Kidney (tissue), 14 donors: ENCODE data around the gene ITPR2. TPM values are rescaled to one million over a fixed set of nuclear protein-coding genes. Genes with fewer than 3 reads are reported as not detected.
A peak's percentile ranks its signal among the peaks of the same experiment; 100 is the strongest.

Experiments
- DNase-seq, 5 donors: peaks; one replicate each; pipeline ENCODE4 v3.0.0-alpha.2; 2013 to 2020
- FAIRE-seq: peaks from 2 replicates; lab custom pipeline; 2012; peaks lifted over from hg19 to GRCh38; lab: Jason Lieb, UNC
- H3K27ac ChIP-seq, 2 donors: one replicate each; pipeline ENCODE4 v1.7.0; 2013; ENCODE audit warnings: low read depth in 2 of 2, low read length in 2 of 2, inconsistent platforms in 1 of 2
- H3K27me3 ChIP-seq: one replicate; pipeline ENCODE4 v1.7.1; 2013; ENCODE audit warnings: low read length, inconsistent platforms; ENCODE audit not compliant: control insufficient read depth, insufficient read depth
- H3K36me3 ChIP-seq, 3 donors: one replicate each; pipeline versions ENCODE4 v1.7.0 to v1.7.1; 2013; ENCODE audit warnings: low read length in 3 of 3, control low read depth in 1 of 3, inconsistent platforms in 1 of 3; ENCODE audit not compliant: insufficient read depth in 3 of 3, control insufficient read depth in 2 of 3
- H3K4me1 ChIP-seq, 3 donors: one replicate each; pipeline versions ENCODE4 v1.7.0 to v1.7.1; 2013; ENCODE audit warnings: low read length in 3 of 3, inconsistent platforms in 1 of 3, low read depth in 1 of 3; ENCODE audit not compliant: control insufficient read depth in 2 of 3, insufficient read depth in 2 of 3
- H3K4me3 ChIP-seq, 3 donors: one replicate each; pipeline versions ENCODE4 v1.7.0 to v1.8.1; 2013; ENCODE audit warnings: low read length in 3 of 3, control low read depth in 1 of 3, inconsistent platforms in 1 of 3
- H3K9ac ChIP-seq, 3 donors: one replicate each; pipeline versions ENCODE4 v1.7.0 to v1.7.1; 2013; ENCODE audit warnings: low read length in 3 of 3, control low read depth in 1 of 3, inconsistent platforms in 1 of 3
- H3K9me3 ChIP-seq, 3 donors: one replicate each; pipeline versions ENCODE4 v1.7.0 to v1.7.1; 2013; ENCODE audit warnings: low read length in 3 of 3, control low read depth in 1 of 3, inconsistent platforms in 1 of 3; ENCODE audit not compliant: control insufficient read depth in 2 of 3, insufficient read depth in 1 of 3
- CTCF ChIP-seq: IDR thresholded peaks from 3 replicates; pipeline ENCODE4 v1.5.1; 2012; ENCODE audit warnings: mild to moderate bottlenecking, moderate library complexity, borderline replicate concordance; ENCODE audit not compliant: insufficient read depth; ENCODE audit errors: extremely low read depth
- intact Hi-C: fragments of 100-400 bp; cut with DNase I; formaldehyde crosslinking; loops from one replicate; pipeline ENCODE4 v1.11.1; 2022
- polyA plus RNA-seq: library from polyadenylated mRNA; stranded (reverse); fragments of 350-450 nt; fragmentation: Illumina TruSeq; extraction: RNeasy Lipid Tissue Mini Kit (QIAGEN cat#74804); gene quantifications from one replicate; pipeline ENCODE4 v1.2.3, GENCODE V29; 2014; ENCODE audit warnings: low read depth, low replicate concordance; ENCODE audit not compliant: insufficient read depth
- total RNA-seq: library from RNA; stranded (reverse); fragmentation: NEBNext Ultra II Directional; extraction: Animal tissue kit (Norgen Biotek cat#: 25700); gene quantifications from one replicate; pipeline ENCODE4 v1.2.1, GENCODE V29; 2021
- donor health status: control.
- donor health status: control.
- donor health status: control.
- donor health status: control.
- donor health status: control.
- donor health status: DM: yes; HTN: yes; CAD: no.
- donor health status: Normal renal cell carcinoma (clear cell type).

ITPR2 gene
- total and polyA plus RNA-seq, 2 donors from 2014 or later = 5.7 to 56.9 TPM

DNA sequence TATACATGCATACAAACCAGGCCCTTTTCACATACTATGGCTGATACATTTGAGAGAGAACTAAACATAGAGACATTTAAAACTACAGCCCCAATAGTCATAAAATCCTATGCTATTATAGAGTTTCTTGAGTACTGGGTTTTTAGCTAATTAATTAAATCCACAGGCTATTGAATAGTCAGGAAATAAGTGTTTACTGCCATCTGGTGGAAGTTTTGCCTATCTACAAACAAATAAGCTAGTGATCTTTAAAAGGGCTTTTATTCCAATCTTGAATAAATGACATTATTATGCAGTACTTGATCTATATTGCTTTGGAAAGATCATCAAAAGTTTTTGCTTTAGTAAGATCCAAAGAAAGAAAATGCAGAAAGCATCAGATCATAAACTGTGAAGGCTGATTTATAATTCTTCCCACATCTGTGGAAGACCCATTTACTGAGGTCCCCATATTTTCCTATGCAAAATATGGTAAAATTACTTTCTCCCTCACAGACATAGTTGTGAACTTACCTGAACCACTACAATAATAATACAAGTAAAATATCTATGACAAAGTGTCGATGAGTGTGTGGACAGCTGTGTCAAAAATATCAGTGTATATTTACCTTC is 131.3 kb downstream of the ITPR2 start:
- Histone ChIP-seq H3K4me3 (no peak overlapping the region), H3K4me1 (peaks cover 2 to 7% (median 3%) of the 10 kb centered on the region in 3 donors), H3K9me3 (no peaks in the 10 kb centered on the region), H3K9ac (no peak overlapping the region), H3K27ac (no peak overlapping the region), H3K36me3 (no peaks in the 10 kb centered on the region), H3K27me3 (no peaks in the 10 kb centered on the region)
- peak; percentile 64 for TF ChIP-seq CTCF
- FAIRE-seq = peak; percentile 84
- intact Hi-C loops = no loop called here
- peak in 2 of 5 donors; percentile 66 to 77 for DNase-seq

DNA sequence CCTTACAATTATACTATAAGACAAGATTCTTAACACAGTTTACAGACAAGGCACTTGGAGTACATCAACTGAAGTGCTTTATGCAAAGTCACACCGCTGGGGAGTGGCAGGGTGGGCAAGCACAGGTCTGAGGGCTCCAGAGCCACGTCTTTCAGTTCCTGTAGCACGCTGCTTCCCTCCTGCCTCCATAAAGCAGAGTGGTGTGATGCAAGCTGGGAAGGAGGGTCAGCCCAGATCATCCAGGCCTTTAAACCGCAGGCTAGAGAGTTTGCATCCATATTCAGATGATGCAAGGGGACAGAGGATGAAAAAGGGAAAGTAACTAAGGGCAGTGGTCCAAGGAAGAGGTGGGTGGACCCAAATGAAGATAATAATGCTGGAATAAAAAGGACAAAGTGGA is 132.6 kb downstream of the ITPR2 start:
- H3K4me1 ChIP-seq = peaks cover 2 to 7% (median 3%) of the 10 kb centered on the region in 3 donors
- no peak overlapping the region for H3K4me3 ChIP-seq
- intact Hi-C loops = no loop called here
- no peaks in the 10 kb centered on the region for H3K27me3 ChIP-seq
- no peaks in the 10 kb centered on the region for H3K9me3 ChIP-seq
- FAIRE-seq = no peak
- DNase-seq = no peak
- TF ChIP-seq CTCF = no peak
- peaks cover 0 to 4% (median 0%) of the 10 kb centered on the region in 3 donors for H3K36me3 ChIP-seq
- H3K27ac ChIP-seq = no peak overlapping the region
- H3K9ac ChIP-seq = no peak overlapping the region

DNA sequence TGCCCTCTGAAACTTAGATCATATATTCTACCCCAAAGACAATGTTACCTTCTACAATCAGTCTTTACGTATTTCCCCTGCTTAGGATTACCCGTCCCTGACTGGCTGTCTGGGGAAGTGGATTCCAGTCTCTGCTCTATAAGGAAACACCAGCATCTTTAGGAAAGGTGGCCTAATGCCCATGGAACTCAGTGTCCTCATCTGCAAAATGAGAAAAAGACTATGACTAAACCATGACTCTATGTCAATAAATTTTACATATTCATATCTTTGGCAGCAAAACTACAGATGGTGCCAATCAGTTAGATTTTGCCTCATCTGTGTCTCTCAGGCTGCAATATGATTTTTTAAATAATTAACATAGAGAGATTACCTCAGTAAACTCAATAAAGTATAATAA is 133.8 kb downstream of the ITPR2 start:
- Histone ChIP-seq H3K9me3 (no peaks in the 10 kb centered on the region), H3K27me3 (no peaks in the 10 kb centered on the region), H3K4me3 (no peak overlapping the region), H3K36me3 (peaks cover 0 to 4% (median 4%) of the 10 kb centered on the region in 3 donors), H3K27ac (no peak overlapping the region), H3K4me1 (peaks cover 0 to 1% (median 0%) of the 10 kb centered on the region in 3 donors), H3K9ac (no peak overlapping the region)
- FAIRE-seq (no peak), DNase-seq (no peak)
- no peak for TF ChIP-seq CTCF
- intact Hi-C loops = no loop called here
